Smooth muscle cell of the pulmonary artery (primary cell): ENCODE results near the gene TMPRSS12. TPM values are rescaled to one million over a fixed set of nuclear protein-coding genes. Genes with fewer than 3 reads are reported as not detected.

ENCODE experiments used
- total RNA-seq: library from RNA; depleted of rRNA; stranded (reverse); fragments of >200 nt; gene quantifications from 2 replicates; pipeline ENCODE4 v1.2.3, GENCODE V29; 2014

TMPRSS12 gene
- not detected in 2 replicates for total RNA-seq

GRCh38 chr12:50842637-50843493 is at the start of gene TMPRSS12:
TMPRSS12 (plus strand) TSS chr12:50842926; CDS start chr12:50842965, 39 bp downstream.

Other genes with a start within 250 kb of the TMPRSS12 start
- 24.8 and 26.1 TPM in 2 replicates for gene ATF1, start 78.8 kb upstream of the TMPRSS12 start, total RNA-seq
- not detected in 2 replicates for gene HIGD1C, start 109.6 kb downstream of the TMPRSS12 start, total RNA-seq
- gene SLC11A2, start 183.5 kb downstream of the TMPRSS12 start, total RNA-seq: 76.0 and 96.2 TPM in 2 replicates
- 56.8 and 60.3 TPM in 2 replicates for gene LETMD1, start 205.4 kb downstream of the TMPRSS12 start, total RNA-seq
- gene CSRNP2, start 240.7 kb downstream of the TMPRSS12 start, total RNA-seq: 21.8 and 25.6 TPM in 2 replicates